OCI-LY7 (cell line): ENCODE data around the gene ISLR2. TPM values are rescaled to one million over a fixed set of nuclear protein-coding genes. Genes with fewer than 3 reads are reported as not detected.

Source experiments
- BruUV-seq: library from RNA; stranded (reverse); fragments of 400-500 nt; replicated peaks from 2 replicates; lab custom pipeline; 2021; lab: Mats Ljungman, UMichigan
- CTCF ChIA-PET: fragments of 300-600 bp; sonication (Branson Sonifier 250); formaldehyde crosslinking; loops from one replicate; lab custom pipeline; 2022; ENCODE audit warnings: antibody characterized with exemption; ENCODE audit not compliant: unreplicated experiment; lab: Charles Lee
- POLR2A ChIA-PET: fragments of 300-600 bp; sonication (Branson Sonifier 250); formaldehyde crosslinking; loops from one replicate; lab custom pipeline; 2022; ENCODE audit warnings: antibody characterized with exemption; lab: Charles Lee
- DNase-seq: peaks from one replicate; pipeline ENCODE4 v3.0.0-alpha.2; 2015; ENCODE audit warnings: low spot score
- H2AFZ ChIP-seq: fragments of 200-600 bp; sonication (generic), shearing (Covaris generic); 2 replicates; pipeline ENCODE4 v1.6.1; 2014; ENCODE audit warnings: mild to moderate bottlenecking, antibody characterized with exemption, low read length, moderate library complexity
- H3K27ac ChIP-seq: fragments of 200-600 bp; sonication (generic); 2 replicates; pipeline ENCODE4 v1.5.1; 2014; ENCODE audit warnings: mixed run types, low read depth, mild to moderate bottlenecking, moderate library complexity, low read length, inconsistent platforms; ENCODE audit not compliant: poor library complexity, severe bottlenecking
- H3K36me3 ChIP-seq: fragments of 200-600 bp; sonication (generic); 2 replicates; pipeline ENCODE4 v1.6.1; 2014; ENCODE audit warnings: mild to moderate bottlenecking, antibody characterized with exemption, low read length, moderate library complexity, mixed read lengths; ENCODE audit not compliant: insufficient read depth
- H3K4me1 ChIP-seq: fragments of 200-600 bp; sonication (generic); 2 replicates; pipeline ENCODE4 v1.5.1; 2014; ENCODE audit warnings: mild to moderate bottlenecking, low read length; ENCODE audit not compliant: insufficient read depth, poor library complexity, severe bottlenecking
- H3K4me2 ChIP-seq: fragments of 200-600 bp; sonication (generic); 2 replicates; pipeline ENCODE4 v1.6.1; 2014; ENCODE audit warnings: mild to moderate bottlenecking, low read length
- H3K4me3 ChIP-seq: fragments of 200-600 bp; sonication (generic); 2 replicates; pipeline ENCODE4 v1.5.1; 2014; ENCODE audit warnings: mild to moderate bottlenecking, low read depth, low read length; ENCODE audit not compliant: poor library complexity, severe bottlenecking
- H3K79me2 ChIP-seq: fragments of 200-600 bp; sonication (generic); 2 replicates; pipeline ENCODE4 v1.6.1; 2016; ENCODE audit warnings: low read depth, mild to moderate bottlenecking, low read length, moderate library complexity, mixed read lengths; ENCODE audit not compliant: insufficient read depth
- H3K9me2 ChIP-seq: fragments of 200-600 bp; sonication (generic); 2 replicates; pipeline ENCODE4 v1.6.1; 2016; ENCODE audit warnings: mild to moderate bottlenecking, low read length, mixed read lengths; ENCODE audit not compliant: insufficient read depth
- H3K9me3 ChIP-seq: fragments of 200-600 bp; sonication (generic); 2 replicates; pipeline ENCODE4 v1.6.1; 2014; ENCODE audit warnings: mild to moderate bottlenecking, mixed run types, low read length, mixed read lengths
- H4K20me1 ChIP-seq: fragments of 200-600 bp; sonication (generic); 2 replicates; pipeline ENCODE4 v1.6.1; 2014; ENCODE audit warnings: mild to moderate bottlenecking, antibody characterized with exemption, low read length, moderate library complexity, mixed read lengths; ENCODE audit not compliant: insufficient read depth
- EZH2phosphoT487 ChIP-seq: fragments of 200-600 bp; sonication (generic); IDR thresholded peaks from 2 replicates; pipeline ENCODE4 v1.6.1; 2018; ENCODE audit warnings: low read depth, borderline replicate concordance, mild to moderate bottlenecking, mixed run types, antibody characterized with exemption, low read length, moderate library complexity, mixed read lengths
- intact Hi-C: fragments of 100-400 bp; cut with micrococcal nuclease; formaldehyde crosslinking; loops from one replicate; pipeline ENCODE4 v1.10.0; 2022; ENCODE audit not compliant: unreplicated experiment
- total RNA-seq, 2 experiments: library from RNA; depleted of rRNA in 1 of 2; stranded (reverse); fragments of >200 nt in 1 of 2; shearing (Covaris generic) in 1 of 2; gene quantifications; 2 replicates each; pipeline ENCODE4 v1.2.3, GENCODE V29; 2014 to 2022
- TF ChIP-seq, protein P1 (sequence below): fragments of 200-600 bp; sonication (generic); conservative IDR thresholded peaks from 2 replicates; pipeline ENCODE4 v1.5.1; 2014; ENCODE audit warnings: mild to moderate bottlenecking, antibody characterized with exemption, low read length, moderate library complexity, mixed read lengths

ISLR2 gene
- total RNA-seq, 2 experiments from 2014 or later = not detected

- intact Hi-C loops = no loop called here
- Histone ChIP-seq H3K4me3 (no peak overlapping the region), H3K9me2 (no peaks in the 10 kb centered on the region), H3K79me2 (no peaks in the 10 kb centered on the region), H2AFZ (no peak overlapping the region), H3K9me3 (no peaks in the 10 kb centered on the region), H3K27ac (no peak overlapping the region), H4K20me1 (no peaks in the 10 kb centered on the region), H3K36me3 (no peaks in the 10 kb centered on the region), H3K4me2 (no peak overlapping the region), H3K4me1 (no peaks in the 10 kb centered on the region)
- POLR2A ChIA-PET = no interaction called here
- CTCF ChIA-PET = no interaction called here
- BruUV-seq = no TSS peak
- no peak for DNase-seq
- no peak for TF ChIP-seq EZH2phosphoT487
- TF ChIP-seq, protein P1, sequence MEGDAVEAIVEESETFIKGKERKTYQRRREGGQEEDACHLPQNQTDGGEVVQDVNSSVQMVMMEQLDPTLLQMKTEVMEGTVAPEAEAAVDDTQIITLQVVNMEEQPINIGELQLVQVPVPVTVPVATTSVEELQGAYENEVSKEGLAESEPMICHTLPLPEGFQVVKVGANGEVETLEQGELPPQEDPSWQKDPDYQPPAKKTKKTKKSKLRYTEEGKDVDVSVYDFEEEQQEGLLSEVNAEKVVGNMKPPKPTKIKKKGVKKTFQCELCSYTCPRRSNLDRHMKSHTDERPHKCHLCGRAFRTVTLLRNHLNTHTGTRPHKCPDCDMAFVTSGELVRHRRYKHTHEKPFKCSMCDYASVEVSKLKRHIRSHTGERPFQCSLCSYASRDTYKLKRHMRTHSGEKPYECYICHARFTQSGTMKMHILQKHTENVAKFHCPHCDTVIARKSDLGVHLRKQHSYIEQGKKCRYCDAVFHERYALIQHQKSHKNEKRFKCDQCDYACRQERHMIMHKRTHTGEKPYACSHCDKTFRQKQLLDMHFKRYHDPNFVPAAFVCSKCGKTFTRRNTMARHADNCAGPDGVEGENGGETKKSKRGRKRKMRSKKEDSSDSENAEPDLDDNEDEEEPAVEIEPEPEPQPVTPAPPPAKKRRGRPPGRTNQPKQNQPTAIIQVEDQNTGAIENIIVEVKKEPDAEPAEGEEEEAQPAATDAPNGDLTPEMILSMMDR = no peak
Observed at GRCh38 chr15:74136814-74137536, 6.6 kb downstream of the ISLR2 start.

GRCh38 chr15:74137537-74137894 lies 7.1 kb downstream of the ISLR2 start:
- Histone ChIP-seq H3K4me2 (no peak overlapping the region), H3K9me2 (no peaks in the 10 kb centered on the region), H3K27ac (no peak overlapping the region), H3K4me1 (no peaks in the 10 kb centered on the region), H4K20me1 (no peaks in the 10 kb centered on the region), H3K79me2 (no peaks in the 10 kb centered on the region), H3K36me3 (no peaks in the 10 kb centered on the region), H3K9me3 (no peaks in the 10 kb centered on the region), H3K4me3 (no peak overlapping the region), H2AFZ (no peak overlapping the region)
- POLR2A ChIA-PET = no interaction called here
- no TSS peak for BruUV-seq
- intact Hi-C loops = no loop called here
- no peak for DNase-seq
- TF ChIP-seq EZH2phosphoT487 = no peak
- TF ChIP-seq, protein P1 = no peak
- CTCF ChIA-PET = no interaction called here

DNA sequence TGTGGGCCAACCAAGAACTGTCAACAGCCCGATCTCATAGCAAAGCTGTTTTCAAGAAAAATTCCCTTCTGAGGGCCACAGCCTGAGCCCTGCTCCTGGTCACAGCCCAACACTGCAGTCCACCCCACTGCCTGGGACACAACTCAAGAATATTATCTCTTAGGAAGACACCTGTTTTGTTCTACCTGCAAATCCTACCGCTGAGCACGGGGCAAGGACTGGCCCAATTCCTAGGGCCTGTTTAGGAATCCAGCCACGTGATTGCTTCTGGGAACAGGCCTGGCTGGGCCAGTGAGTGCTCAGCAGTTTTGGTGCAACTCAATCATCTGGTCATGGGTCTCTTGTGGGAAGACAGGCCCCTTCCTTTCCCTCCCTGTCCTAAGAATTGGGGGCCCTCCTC lies 8.3 kb downstream of the ISLR2 start:
- no peaks in the 10 kb centered on the region for H4K20me1 ChIP-seq

More for the DNA sequence above, 8.3 kb downstream of the ISLR2 start:
- ChIA-PET CTCF (no interaction called here), POLR2A (no interaction called here)
- H3K9me2 ChIP-seq = no peaks in the 10 kb centered on the region
- no peak for DNase-seq
- no peak overlapping the region for H3K4me3 ChIP-seq
- H3K36me3 ChIP-seq = no peaks in the 10 kb centered on the region
- no peak overlapping the region for H3K4me2 ChIP-seq
- H2AFZ ChIP-seq = no peak overlapping the region
- intact Hi-C loops = no loop called here
- no peaks in the 10 kb centered on the region for H3K4me1 ChIP-seq
- no TSS peak for BruUV-seq
- TF ChIP-seq, protein P1 = no peak
- no peak for TF ChIP-seq EZH2phosphoT487
- H3K27ac ChIP-seq = no peak overlapping the region
- H3K79me2 ChIP-seq = no peaks in the 10 kb centered on the region
- no peaks in the 10 kb centered on the region for H3K9me3 ChIP-seq
